Heart left ventricle (tissue), 13 donors: ENCODE data around the gene CPE.
"Not testable (repeated sequence)": the region's sequence is repeated elsewhere in the genome, so short reads cannot be mapped to it uniquely, and the experiment has no call there.

ENCODE experiments used
- CTCF ChIP-seq, 12 donors: fragments of 200-600 bp; sonication (generic) in 4 of 12; IDR thresholded peaks; one replicate each; pipeline versions ENCODE4 v1.5.0 to v1.8.0; 2018 to 2022; ENCODE audit warnings: antibody characterized with exemption in 12 of 12, mild to moderate bottlenecking in 5 of 12
- POLR2A ChIP-seq, 2 donors: fragments of 450-650 bp; IDR thresholded peaks; one replicate each; pipeline ENCODE4 v1.6.1; 2017; ENCODE audit warnings: antibody characterized with exemption in 2 of 2, mild to moderate bottlenecking in 2 of 2, moderate library complexity in 2 of 2
- donor health status: ischemic (EF 13 %, LVEDD 7.1; RV severe dilation, severe dysfunction).
- donor health status: DM: no; HTN: yes; CAD: no.
- donor health status: DM: no; HTN: no; CAD: no.
- donor health status: ischemic (EF 25% LVEDD 6.9; RV normal size, moderate dysfunction).
- donor health status: ischemic (EF 25% LVEDD 5.7; RV mildly dilated, moderate dysfunction).
- donor health status: ischemic (EF 35%, LVEDD 5.7; RV mildly dilated, moderate dysfunction).
- donor health status: nonischemic (EF 11% LVEDD 7.7; RV severe dilation, severe dysfunction).
- donor health status: DM: yes; HTN: yes; CAD: no.
- donor health status: PGD.
- donor health status: ischemic (EF 29% LVEDD 5.4; RV normal size, mild dysfunction).
- donor health status: nonischemic (EF 23%, LVEDD 6.1; RV moderate dilation, normal function).

GRCh38 chr4:165453140-165453539 lies 74.3 kb downstream of the CPE start:
- not testable (repeated sequence) for TF ChIP-seq CTCF, POLR2A (IDR thresholded peaks at IDR 0.05)
